HCT116 (cell line): ENCODE results near the gene CDH23. TPM values are rescaled to one million over a fixed set of nuclear protein-coding genes. Genes with fewer than 3 reads are reported as not detected.

Experiments
- ATAC-seq: fragments of 200-7000 bp; cut with Tn5 transposase; 2 replicates; pipeline ENCODE4 v1.9.1; 2020; ENCODE audit warnings: mild to moderate bottlenecking, moderate library complexity
- BruUV-seq: library from RNA; stranded (reverse); fragments of 400-500 nt; replicated peaks from 2 replicates; lab custom pipeline; 2021; lab: Mats Ljungman, UMichigan
- CTCF ChIA-PET: fragments of 300-600 bp; sonication (Branson Sonifier 250); formaldehyde crosslinking; loops from one replicate; lab custom pipeline; 2021; ENCODE audit warnings: antibody characterized with exemption; lab: Charles Lee
- POLR2A ChIA-PET: fragments of 300-600, 350-600 bp; sonication (Branson Sonifier 250); formaldehyde crosslinking; loops from one replicate; lab custom pipeline; 2021; ENCODE audit warnings: antibody characterized with exemption; lab: Charles Lee
- RAD21 ChIA-PET, 2 experiments: fragments of 300-600 bp; sonication (Branson Sonifier 250); formaldehyde crosslinking; loops; one replicate each; lab custom pipeline; 2023; ENCODE audit warnings: low total read pairs in 2 of 2; ENCODE audit not compliant: uncharacterized antibody in 2 of 2, unreplicated experiment in 2 of 2, low non-redundant PET in 1 of 2; lab: Charles Lee
- DNase-seq: peaks from one replicate; pipeline ENCODE4 v3.0.0-alpha.2; 2010; ENCODE audit warnings: low read depth, low spot score
- H2AFZ ChIP-seq: fragments of 200-600 bp; shearing (Covaris generic), sonication (generic); 2 replicates; pipeline ENCODE4 v1.6.1; 2017; ENCODE audit warnings: low read depth, mixed run types, mixed read lengths, antibody characterized with exemption, low read length; ENCODE audit not compliant: poor library complexity, severe bottlenecking
- H3K27ac ChIP-seq: 2 replicates; pipeline ENCODE4 v1.5.1; 2012; ENCODE audit warnings: low read depth, low read length
- H3K27me3 ChIP-seq: fragments of 200-600 bp; sonication (generic); 2 replicates; pipeline ENCODE4 v1.6.1; 2016; ENCODE audit warnings: mixed run types, low read length, mixed read lengths; ENCODE audit not compliant: insufficient read depth
- H3K36me3 ChIP-seq, 2 experiments: fragments of 200-500 bp in 1 of 2; fragments of 200-600 bp in 1 of 2; sonication (Bioruptor generic) in 1 of 2; sonication (generic) in 1 of 2; 2 replicates each; pipeline versions ENCODE4 v1.5.1 to v1.6.1; 2014 to 2016; ENCODE audit warnings: low read length in 2 of 2, inconsistent platforms in 1 of 2, mixed read lengths in 1 of 2, mixed run types in 1 of 2; ENCODE audit not compliant: insufficient read depth in 2 of 2, control insufficient read depth in 1 of 2
- H3K4me1 ChIP-seq, 2 experiments: fragments of 200-600 bp in 1 of 2; sonication (generic) in 1 of 2; 2 replicates each; pipeline versions ENCODE4 v1.5.1 to v1.6.1; 2012 to 2017; ENCODE audit warnings: low read length in 2 of 2, inconsistent platforms in 1 of 2, mild to moderate bottlenecking in 1 of 2, mixed read lengths in 1 of 2, mixed run types in 1 of 2, moderate library complexity in 1 of 2; ENCODE audit not compliant: insufficient read depth in 2 of 2, control insufficient read depth in 1 of 2
- H3K4me2 ChIP-seq: fragments of 200-600 bp; sonication (generic); 2 replicates; pipeline ENCODE4 v1.6.1; 2017; ENCODE audit warnings: mixed run types, low read length, mixed read lengths
- H3K4me3 ChIP-seq, 2 experiments: fragments of 200-600 bp in 1 of 2; sonication (generic) in 1 of 2; replicated peaks in 1 of 2; 2 replicates each; pipeline ENCODE4 v1.5.1; 2011 to 2016; ENCODE audit warnings: low read length in 2 of 2, control low read depth in 1 of 2, low read depth in 1 of 2, mild to moderate bottlenecking in 1 of 2, mixed read lengths in 1 of 2, mixed run types in 1 of 2
- H3K79me2 ChIP-seq: fragments of 200-600 bp; sonication (generic); 2 replicates; pipeline ENCODE4 v1.6.1; 2017; ENCODE audit warnings: mild to moderate bottlenecking, mixed run types, low read length, moderate library complexity, mixed read lengths; ENCODE audit not compliant: insufficient read depth
- H3K9ac ChIP-seq: fragments of 200-600 bp; sonication (generic); 2 replicates; pipeline ENCODE4 v1.6.1; 2016; ENCODE audit warnings: low read length, mixed read lengths
- H3K9me2 ChIP-seq: fragments of 200-600 bp; sonication (generic), shearing (Covaris generic); 2 replicates; pipeline ENCODE4 v1.6.1; 2017; ENCODE audit warnings: mixed run types, mild to moderate bottlenecking, moderate library complexity; ENCODE audit not compliant: insufficient read depth
- H3K9me3 ChIP-seq, 2 experiments: fragments of 200-500 bp in 1 of 2; fragments of 200-600 bp in 1 of 2; sonication (Bioruptor generic) in 1 of 2; sonication (generic) in 1 of 2; 2 replicates each; pipeline ENCODE4 v1.6.1; 2014 to 2017; ENCODE audit warnings: low read length in 2 of 2, mixed read lengths in 2 of 2, inconsistent platforms in 1 of 2, low read depth in 1 of 2, mild to moderate bottlenecking in 1 of 2, mixed run types in 1 of 2, moderate library complexity in 1 of 2; ENCODE audit not compliant: control insufficient read depth in 1 of 2, insufficient read depth in 1 of 2
- H4K20me1 ChIP-seq: fragments of 200-600 bp; sonication (generic), shearing (Covaris generic); 2 replicates; pipeline ENCODE4 v1.6.1; 2017; ENCODE audit warnings: mixed run types, mild to moderate bottlenecking, moderate library complexity; ENCODE audit not compliant: insufficient read depth
- CBX3 ChIP-seq: IDR thresholded peaks from 2 replicates; pipeline ENCODE4 v1.6.1; 2012; ENCODE audit warnings: low read depth
- CEBPB ChIP-seq: IDR thresholded peaks from 2 replicates; pipeline ENCODE4 v1.6.1; 2012; ENCODE audit warnings: low read depth
- CTCF ChIP-seq, 3 experiments: fragments of 200-600 bp in 1 of 3; sonication (generic) in 1 of 3; IDR thresholded peaks in 2 of 3; conservative IDR thresholded peaks in 1 of 3; 2 replicates each; pipeline ENCODE4 v1.5.1; 2012 to 2017; ENCODE audit warnings: low read depth in 2 of 3, low read length in 2 of 3, antibody characterized with exemption in 1 of 3, borderline replicate concordance in 1 of 3, control low read depth in 1 of 3, mild to moderate bottlenecking in 1 of 3, mixed read lengths in 1 of 3, mixed run types in 1 of 3, moderate library complexity in 1 of 3; ENCODE audit not compliant: insufficient read depth in 1 of 3
- ELF1 ChIP-seq: IDR thresholded peaks from 2 replicates; pipeline ENCODE4 v1.6.1; 2012; ENCODE audit warnings: low read depth, borderline replicate concordance
- EZH2 ChIP-seq: fragments of 200-600 bp; sonication (generic); IDR thresholded peaks from 2 replicates; pipeline ENCODE4 v1.6.1; 2017; ENCODE audit warnings: antibody characterized with exemption, mixed run types
- FOSL1 ChIP-seq: IDR thresholded peaks from 2 replicates; pipeline ENCODE4 v1.6.1; 2012; ENCODE audit warnings: low read depth
- JUND ChIP-seq: IDR thresholded peaks from 2 replicates; pipeline ENCODE4 v1.6.1; 2012
- MAX ChIP-seq: IDR thresholded peaks from 2 replicates; pipeline ENCODE4 v1.6.1; 2012
- SIN3A ChIP-seq: IDR thresholded peaks from 2 replicates; pipeline ENCODE4 v1.6.1; 2012; ENCODE audit warnings: low read depth
- SP1 ChIP-seq: IDR thresholded peaks from 2 replicates; pipeline ENCODE4 v1.6.1; 2012; ENCODE audit warnings: low read depth
- SRF ChIP-seq: IDR thresholded peaks from 2 replicates; pipeline ENCODE4 v1.6.1; 2012; ENCODE audit warnings: low read depth
- TCF7L2 ChIP-seq: IDR thresholded peaks from 2 replicates; pipeline ENCODE4 v1.7.0; 2011; ENCODE audit warnings: borderline replicate concordance, inconsistent platforms; ENCODE audit not compliant: insufficient read depth, insufficient read length; ENCODE audit errors: extremely low read depth
- ZFX ChIP-seq: fragments of 450-650 bp; IDR thresholded peaks from 2 replicates; pipeline ENCODE4 v1.6.1; 2017
- ZNF274 ChIP-seq: fragments of 200-500 bp; sonication (Bioruptor generic); IDR thresholded peaks from 2 replicates; pipeline ENCODE4 v1.6.1; 2014; ENCODE audit warnings: mild to moderate bottlenecking, low read depth, low read length, inconsistent platforms
- intact Hi-C: fragments of 100-400 bp; cut with micrococcal nuclease; formaldehyde crosslinking; loops from 2 replicates; pipeline ENCODE4 v1.10.0; 2022
- total RNA-seq: library from RNA; stranded (reverse); gene quantifications from one replicate; pipeline ENCODE4 v1.2.1, GENCODE V29; 2021; ENCODE audit not compliant: unreplicated experiment
- TF ChIP-seq, protein P1 (sequence below): IDR thresholded peaks from 2 replicates; pipeline ENCODE4 v1.6.1; 2012; ENCODE audit warnings: low read depth

The CDH23 gene
- total RNA-seq, 1 experiment from 2014 or later: not detected

DNA sequence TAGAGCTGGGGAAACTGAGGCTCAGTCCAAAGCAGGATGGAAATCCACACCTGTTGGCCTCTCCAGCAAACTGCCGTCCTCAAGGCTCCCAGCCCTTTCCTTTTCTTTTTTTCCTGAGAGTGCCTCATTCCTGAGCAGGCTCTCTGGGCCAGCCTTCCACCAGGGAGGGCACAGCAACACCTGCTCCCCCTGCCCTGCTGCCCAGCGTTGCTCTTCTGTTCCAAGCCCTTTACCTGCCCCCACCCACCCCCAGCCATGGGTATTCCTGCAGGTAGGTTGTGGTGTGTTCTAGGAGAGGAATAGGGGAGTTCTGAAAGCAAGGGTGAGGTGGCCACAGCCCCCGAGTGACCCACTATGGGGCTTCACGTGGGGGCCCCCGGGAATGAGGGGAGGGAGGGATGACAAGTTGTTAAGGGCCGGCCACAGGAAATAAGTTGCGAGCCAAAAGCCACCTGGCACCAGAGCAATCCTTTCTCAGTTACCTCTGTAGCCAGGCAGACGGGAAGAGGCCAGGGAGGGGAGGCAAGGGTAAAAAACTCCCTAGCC, 357.3 kb downstream of the CDH23 start (continued):
- no peak for TF ChIP-seq EZH2
- TF ChIP-seq, all 23 proteins: peak for 0

- ATAC-seq: no peak
- BruUV-seq: no TSS peak
- no peak overlapping the region for H3K4me2 ChIP-seq
- H3K4me3 ChIP-seq: no peak overlapping the region
- H3K27ac ChIP-seq: no peak overlapping the region
- H3K4me1 ChIP-seq: peaks cover 3 to 13% of the 10 kb centered on the region in 2 experiments; a peak in 2 of 4 replicates
- H3K36me3 ChIP-seq: no peaks in the 10 kb centered on the region
- DNase-seq: no peak
- ChIA-PET POLR2A (no interaction called here), RAD21 (no interaction called here), CTCF (no interaction called here)
- H3K9me3 ChIP-seq: no peaks in the 10 kb centered on the region
- no peaks in the 10 kb centered on the region for H3K79me2 ChIP-seq
- H3K9ac ChIP-seq: no peak overlapping the region
- no peak overlapping the region for H2AFZ ChIP-seq
- H3K27me3 ChIP-seq: no peaks in the 10 kb centered on the region
- intact Hi-C loops: no loop called here
- H4K20me1 ChIP-seq: no peaks in the 10 kb centered on the region
- H3K9me2 ChIP-seq: no peaks in the 10 kb centered on the region
- TF ChIP-seq ZNF274: no peak
- no peak for TF ChIP-seq MAX
- TF ChIP-seq, protein P1, sequence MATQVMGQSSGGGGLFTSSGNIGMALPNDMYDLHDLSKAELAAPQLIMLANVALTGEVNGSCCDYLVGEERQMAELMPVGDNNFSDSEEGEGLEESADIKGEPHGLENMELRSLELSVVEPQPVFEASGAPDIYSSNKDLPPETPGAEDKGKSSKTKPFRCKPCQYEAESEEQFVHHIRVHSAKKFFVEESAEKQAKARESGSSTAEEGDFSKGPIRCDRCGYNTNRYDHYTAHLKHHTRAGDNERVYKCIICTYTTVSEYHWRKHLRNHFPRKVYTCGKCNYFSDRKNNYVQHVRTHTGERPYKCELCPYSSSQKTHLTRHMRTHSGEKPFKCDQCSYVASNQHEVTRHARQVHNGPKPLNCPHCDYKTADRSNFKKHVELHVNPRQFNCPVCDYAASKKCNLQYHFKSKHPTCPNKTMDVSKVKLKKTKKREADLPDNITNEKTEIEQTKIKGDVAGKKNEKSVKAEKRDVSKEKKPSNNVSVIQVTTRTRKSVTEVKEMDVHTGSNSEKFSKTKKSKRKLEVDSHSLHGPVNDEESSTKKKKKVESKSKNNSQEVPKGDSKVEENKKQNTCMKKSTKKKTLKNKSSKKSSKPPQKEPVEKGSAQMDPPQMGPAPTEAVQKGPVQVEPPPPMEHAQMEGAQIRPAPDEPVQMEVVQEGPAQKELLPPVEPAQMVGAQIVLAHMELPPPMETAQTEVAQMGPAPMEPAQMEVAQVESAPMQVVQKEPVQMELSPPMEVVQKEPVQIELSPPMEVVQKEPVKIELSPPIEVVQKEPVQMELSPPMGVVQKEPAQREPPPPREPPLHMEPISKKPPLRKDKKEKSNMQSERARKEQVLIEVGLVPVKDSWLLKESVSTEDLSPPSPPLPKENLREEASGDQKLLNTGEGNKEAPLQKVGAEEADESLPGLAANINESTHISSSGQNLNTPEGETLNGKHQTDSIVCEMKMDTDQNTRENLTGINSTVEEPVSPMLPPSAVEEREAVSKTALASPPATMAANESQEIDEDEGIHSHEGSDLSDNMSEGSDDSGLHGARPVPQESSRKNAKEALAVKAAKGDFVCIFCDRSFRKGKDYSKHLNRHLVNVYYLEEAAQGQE: no peak
- no peak for TF ChIP-seq JUND
- no peak for TF ChIP-seq CTCF (IDR thresholded peaks at IDR 0.05 in 2 of 3, conservative IDR thresholded peaks at IDR 0.05 in 1 of 3; ENCODE audit: borderline replicate concordance in 1 of 3, insufficient read depth in 1 of 3, low read depth in 2 of 3, low read length in 2 of 3)
- TF ChIP-seq SP1: no peak
- TF ChIP-seq ZFX: no peak
- no peak for TF ChIP-seq CEBPB
- no peak for TF ChIP-seq TCF7L2
- no peak for TF ChIP-seq EZH2
- TF ChIP-seq SIN3A: no peak
- TF ChIP-seq FOSL1: no peak
- no peak for TF ChIP-seq CBX3
- no peak for TF ChIP-seq ELF1
- no peak for TF ChIP-seq SRF
Observed at GRCh38 chr10:71754562-71754961, 357.8 kb downstream of the CDH23 start.
